Fibroblast of peridontal ligament (primary cell): ENCODE measurements around the gene CDH5.
"Not testable (repeated sequence)": the region's sequence is repeated elsewhere in the genome, so short reads cannot be mapped to it uniquely, and the experiment has no call there.

Experiments used
- DNase-seq: peaks from one replicate; pipeline ENCODE4 v3.0.0-alpha.2; 2010; ENCODE audit errors: extremely low read depth

Gene CDH5

GRCh38 chr16:66366433-66367299 lies at the start of gene CDH5:
Gene CDH5, plus strand, starts transcription at chr16:66366691. Its CDS starts 12,647 bp downstream, at chr16:66379338.
- no peak for DNase-seq

- DNase-seq = no peak
Measured at GRCh38 chr16:66318505-66318904, 48.0 kb upstream of the CDH5 start.

- no peak for DNase-seq
Measured at GRCh38 chr16:66320774-66321173, 45.7 kb upstream of the CDH5 start.

- no peak for DNase-seq
Measured at GRCh38 chr16:66322174-66322573, 44.3 kb upstream of the CDH5 start.

GRCh38 chr16:66324815-66325515 lies 41.5 kb upstream of the CDH5 start:
- DNase-seq = no peak

- no peak for DNase-seq
Measured at GRCh38 chr16:66325717-66326376, 40.6 kb upstream of the CDH5 start.

GRCh38 chr16:66326991-66327513 lies 39.4 kb upstream of the CDH5 start:
- no peak for DNase-seq

- DNase-seq = no peak
Measured at GRCh38 chr16:66328282-66328681, 38.2 kb upstream of the CDH5 start.

- not testable (repeated sequence) for DNase-seq
Measured at GRCh38 chr16:66331464-66331863, 35.0 kb upstream of the CDH5 start.

- no peak for DNase-seq
Measured at GRCh38 chr16:66332634-66333610, 33.6 kb upstream of the CDH5 start.

- DNase-seq = no peak
Measured at GRCh38 chr16:66334853-66335574, 31.5 kb upstream of the CDH5 start.

- DNase-seq = peak; percentile 50
Measured at GRCh38 chr16:66335704-66336329, 30.7 kb upstream of the CDH5 start.

GRCh38 chr16:66337463-66338188 lies 28.9 kb upstream of the CDH5 start:
- DNase-seq = peak; percentile 40

GRCh38 chr16:66342294-66342900 lies 24.1 kb upstream of the CDH5 start:
- no peak for DNase-seq

GRCh38 chr16:66344533-66345145 lies 21.9 kb upstream of the CDH5 start:
- peak; percentile 68 for DNase-seq

GRCh38 chr16:66346221-66346620 lies 20.3 kb upstream of the CDH5 start:
- DNase-seq = no peak

GRCh38 chr16:66352304-66352703 lies 14.2 kb upstream of the CDH5 start:
- no peak for DNase-seq

- DNase-seq = no peak
Measured at GRCh38 chr16:66353055-66353454, 13.4 kb upstream of the CDH5 start.
